Glutamatergic neuron (in vitro differentiated cells): Measurements from ENCODE around the gene SPAG9. TPM values are rescaled to one million over a fixed set of nuclear protein-coding genes. Genes with fewer than 3 reads are reported as not detected.

Source experiments
- DNase-seq: peaks from one replicate; pipeline ENCODE4 v3.0.0; 2022
- H3K27ac Mint-ChIP-seq: one replicate; pipeline ENCODE4 v1.8.0; 2020; ENCODE audit warnings: mild to moderate bottlenecking, mixed read lengths, inconsistent platforms; ENCODE audit not compliant: unreplicated experiment
- H3K27me3 Mint-ChIP-seq: one replicate; pipeline ENCODE4 v1.8.0; 2020; ENCODE audit warnings: mild to moderate bottlenecking, moderate library complexity, mixed read lengths, inconsistent platforms; ENCODE audit not compliant: unreplicated experiment
- H3K36me3 Mint-ChIP-seq: one replicate; pipeline ENCODE4 v1.8.0; 2020; ENCODE audit warnings: mild to moderate bottlenecking, mixed read lengths, inconsistent platforms; ENCODE audit not compliant: unreplicated experiment
- H3K4me1 Mint-ChIP-seq: one replicate; pipeline ENCODE4 v1.8.0; 2020; ENCODE audit warnings: mild to moderate bottlenecking, low read depth, mixed read lengths, inconsistent platforms; ENCODE audit not compliant: unreplicated experiment
- H3K4me3 Mint-ChIP-seq: one replicate; pipeline ENCODE4 v1.8.0; 2020; ENCODE audit warnings: mild to moderate bottlenecking, mixed read lengths, inconsistent platforms; ENCODE audit not compliant: unreplicated experiment
- H3K9me3 Mint-ChIP-seq: one replicate; pipeline ENCODE4 v1.8.0; 2020; ENCODE audit warnings: mild to moderate bottlenecking, moderate library complexity, mixed read lengths, inconsistent platforms; ENCODE audit not compliant: unreplicated experiment
- total RNA-seq: library from RNA; stranded (reverse); fragmentation: NEBNext Ultra II Directional; extraction: Animal tissue kit (Norgen Biotek cat#: 25700); gene quantifications from one replicate; pipeline ENCODE4 v1.2.1, GENCODE V29; 2021; ENCODE audit not compliant: unreplicated experiment
- TF ChIP-seq, protein P1 (sequence below): fragments of 200-600 bp; sonication (generic); IDR thresholded peaks from one replicate; pipeline ENCODE4 v1.5.0; 2021; ENCODE audit not compliant: partially characterized antibody, unreplicated experiment

SPAG9 gene
- total RNA-seq, 1 donor from 2014 or later = 327 TPM

DNA sequence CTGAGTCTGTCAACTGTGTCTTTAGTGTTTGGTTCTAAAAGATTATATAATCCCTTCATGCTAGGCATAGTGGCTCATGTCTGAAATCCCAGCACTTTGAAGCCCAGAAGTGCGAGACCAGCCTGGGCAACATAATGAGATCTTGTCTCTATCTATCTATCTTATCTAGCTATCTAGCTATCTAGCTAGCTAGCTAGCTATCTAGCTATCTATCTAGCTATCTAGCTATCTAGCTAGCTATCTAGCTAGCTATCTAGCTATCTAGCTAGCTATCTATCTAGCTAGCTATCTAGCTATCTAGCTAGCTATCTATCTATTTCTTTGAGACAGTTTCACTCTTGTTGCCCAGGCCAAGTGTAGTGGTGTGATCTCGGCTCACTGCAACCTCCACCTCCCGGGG lies 43.8 kb downstream of the SPAG9 start:
- no peaks in the 10 kb centered on the region for H3K4me1 Mint-ChIP-seq
- peaks cover 8% of the 10 kb centered on the region for H3K36me3 Mint-ChIP-seq
- H3K4me3 Mint-ChIP-seq = no peak overlapping the region
- peaks cover 4% of the 10 kb centered on the region for H3K9me3 Mint-ChIP-seq
- TF ChIP-seq, protein P1, sequence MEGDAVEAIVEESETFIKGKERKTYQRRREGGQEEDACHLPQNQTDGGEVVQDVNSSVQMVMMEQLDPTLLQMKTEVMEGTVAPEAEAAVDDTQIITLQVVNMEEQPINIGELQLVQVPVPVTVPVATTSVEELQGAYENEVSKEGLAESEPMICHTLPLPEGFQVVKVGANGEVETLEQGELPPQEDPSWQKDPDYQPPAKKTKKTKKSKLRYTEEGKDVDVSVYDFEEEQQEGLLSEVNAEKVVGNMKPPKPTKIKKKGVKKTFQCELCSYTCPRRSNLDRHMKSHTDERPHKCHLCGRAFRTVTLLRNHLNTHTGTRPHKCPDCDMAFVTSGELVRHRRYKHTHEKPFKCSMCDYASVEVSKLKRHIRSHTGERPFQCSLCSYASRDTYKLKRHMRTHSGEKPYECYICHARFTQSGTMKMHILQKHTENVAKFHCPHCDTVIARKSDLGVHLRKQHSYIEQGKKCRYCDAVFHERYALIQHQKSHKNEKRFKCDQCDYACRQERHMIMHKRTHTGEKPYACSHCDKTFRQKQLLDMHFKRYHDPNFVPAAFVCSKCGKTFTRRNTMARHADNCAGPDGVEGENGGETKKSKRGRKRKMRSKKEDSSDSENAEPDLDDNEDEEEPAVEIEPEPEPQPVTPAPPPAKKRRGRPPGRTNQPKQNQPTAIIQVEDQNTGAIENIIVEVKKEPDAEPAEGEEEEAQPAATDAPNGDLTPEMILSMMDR = no peak
- H3K27me3 Mint-ChIP-seq = no peaks in the 10 kb centered on the region
- no peak for DNase-seq
- no peak overlapping the region for H3K27ac Mint-ChIP-seq

DNA sequence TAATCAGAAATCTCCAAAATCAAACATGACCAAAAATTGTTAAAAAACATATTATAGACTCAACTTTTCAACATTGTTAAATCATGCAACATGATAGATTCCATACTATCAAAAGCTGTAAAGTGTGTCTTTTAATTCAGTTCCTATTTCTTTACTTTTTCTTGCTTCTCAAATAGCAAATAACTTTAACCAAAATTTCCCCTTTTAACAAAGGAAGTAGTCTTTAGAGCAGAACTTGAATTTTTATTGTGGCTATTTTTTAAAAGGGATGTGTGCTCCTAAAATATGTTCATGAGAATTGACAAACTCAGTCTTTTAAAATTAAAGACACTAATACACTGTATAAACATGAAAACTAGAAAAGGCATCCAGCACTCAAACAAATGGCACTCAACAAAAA lies 49.1 kb downstream of the SPAG9 start:
- Mint-ChIP-seq H3K9me3 (no peaks in the 10 kb centered on the region), H3K4me3 (no peak overlapping the region), H3K4me1 (no peaks in the 10 kb centered on the region), H3K36me3 (no peaks in the 10 kb centered on the region), H3K27me3 (no peaks in the 10 kb centered on the region), H3K27ac (no peak overlapping the region)
- no peak for DNase-seq
- TF ChIP-seq, protein P1 = no peak

DNA sequence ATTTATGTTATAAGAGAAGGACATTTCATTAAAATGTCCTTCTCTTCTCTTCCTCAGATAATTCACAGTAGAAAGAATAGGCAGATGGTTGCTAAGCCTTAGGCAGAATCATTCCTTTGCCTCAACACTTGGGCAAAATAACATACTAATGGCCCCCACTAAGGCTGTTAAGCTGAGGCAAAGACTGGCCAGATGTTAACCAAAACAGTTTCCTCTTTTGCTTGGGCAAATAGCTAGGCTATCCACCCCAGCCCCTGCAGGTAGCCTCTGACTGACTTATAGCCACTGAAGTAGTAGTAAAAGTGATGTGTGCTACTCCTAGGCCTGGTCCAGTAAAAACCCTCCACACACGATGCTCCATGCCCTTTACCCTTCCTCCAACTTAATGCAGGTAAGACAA lies 55.2 kb downstream of the SPAG9 start:
- Mint-ChIP-seq H3K36me3 (no peaks in the 10 kb centered on the region), H3K4me3 (no peak overlapping the region), H3K4me1 (peaks cover 2% of the 10 kb centered on the region), H3K9me3 (no peaks in the 10 kb centered on the region), H3K27ac (no peak overlapping the region), H3K27me3 (no peaks in the 10 kb centered on the region)
- DNase-seq = no peak
- TF ChIP-seq, protein P1 = no peak

DNA sequence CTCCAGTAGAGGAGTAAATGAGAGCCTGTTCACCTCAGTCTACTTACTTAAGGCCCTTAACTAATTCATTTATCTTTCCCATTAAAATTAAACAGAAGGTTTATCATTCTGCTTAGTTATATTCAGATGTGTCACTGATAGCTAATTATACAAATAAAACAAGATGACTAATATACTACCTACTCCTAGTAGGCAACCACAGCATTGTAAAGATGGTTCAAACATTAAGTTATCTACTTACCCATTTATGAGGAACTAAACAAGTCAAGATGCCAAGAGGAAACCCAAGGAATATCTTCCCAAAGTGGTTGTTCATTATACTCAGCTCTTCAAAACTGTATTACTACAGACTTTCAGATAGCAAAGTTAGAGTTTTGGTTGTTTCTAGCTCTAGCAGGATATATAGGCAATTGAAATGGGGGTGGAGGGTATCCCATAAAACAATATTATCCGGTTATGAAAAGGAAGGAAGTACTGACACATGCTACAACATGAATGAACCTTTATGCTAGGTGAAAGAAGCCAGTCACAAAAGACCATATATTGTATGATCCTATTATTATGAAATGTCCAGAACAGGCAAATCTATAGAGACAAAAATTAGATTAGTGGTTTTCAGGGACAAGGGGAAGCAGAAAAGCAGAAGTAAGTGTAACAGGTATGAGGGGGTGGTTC lies 56.5 kb downstream of the SPAG9 start:
- TF ChIP-seq, protein P1 = no peak
- no peak for DNase-seq
- peaks cover 2% of the 10 kb centered on the region for H3K4me1 Mint-ChIP-seq
- H3K4me3 Mint-ChIP-seq = no peak overlapping the region
- H3K27me3 Mint-ChIP-seq = no peaks in the 10 kb centered on the region
- H3K27ac Mint-ChIP-seq = no peak overlapping the region
- H3K9me3 Mint-ChIP-seq = no peaks in the 10 kb centered on the region
- H3K36me3 Mint-ChIP-seq = no peaks in the 10 kb centered on the region

DNA sequence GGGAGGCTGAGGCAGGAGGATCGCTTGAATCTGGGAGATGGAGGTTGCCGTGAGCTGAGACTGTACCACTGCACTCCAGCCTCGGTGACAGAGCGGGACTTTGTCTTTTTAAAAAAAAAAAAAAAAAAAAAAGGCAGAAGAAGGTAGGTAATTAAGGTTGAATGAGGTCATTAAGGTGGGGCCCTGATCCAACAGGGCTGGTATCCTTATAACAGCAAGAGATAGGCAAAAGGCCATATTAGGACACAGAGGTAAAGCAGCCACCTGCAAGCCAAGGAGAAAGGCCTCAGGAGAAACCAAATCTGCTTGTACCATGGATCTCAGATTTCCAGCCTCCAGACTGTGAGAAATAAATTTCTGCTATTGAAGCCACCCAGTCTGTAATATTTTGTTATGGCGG lies 60.3 kb downstream of the SPAG9 start:
- H3K36me3 Mint-ChIP-seq = no peaks in the 10 kb centered on the region
- TF ChIP-seq, protein P1 = no peak

More for the DNA sequence above, 60.3 kb downstream of the SPAG9 start:
- H3K4me3 Mint-ChIP-seq = no peak overlapping the region
- H3K4me1 Mint-ChIP-seq = peaks cover 14% of the 10 kb centered on the region
- no peak overlapping the region for H3K27ac Mint-ChIP-seq
- H3K27me3 Mint-ChIP-seq = no peaks in the 10 kb centered on the region
- H3K9me3 Mint-ChIP-seq = no peaks in the 10 kb centered on the region
- no peak for DNase-seq
